ENCODE measurements around the gene ATP10A.
A peak's percentile ranks its signal among the peaks of the same experiment; 100 is the strongest.

ATP10A gene

DNA sequence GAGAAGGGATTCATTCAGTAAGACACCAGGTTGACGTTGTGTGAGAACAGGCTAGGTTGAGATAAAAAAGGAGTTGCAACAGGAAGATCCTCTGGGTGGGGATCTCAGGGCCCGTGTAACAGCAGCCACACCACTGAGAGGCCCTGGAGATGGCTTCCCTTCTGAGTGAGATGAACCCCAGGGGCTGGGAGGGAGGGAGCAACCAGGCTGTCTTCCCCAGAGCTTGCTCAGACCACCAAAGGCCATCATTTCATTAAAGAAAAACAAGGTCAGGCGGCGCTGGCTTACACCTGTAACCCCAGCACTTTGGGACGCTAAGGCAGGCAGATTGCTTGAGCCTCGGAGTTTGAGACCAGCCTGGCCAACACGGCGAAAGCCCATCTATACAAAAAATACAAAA, 187.7 kb downstream of the ATP10A start:
- H3K9me3 ChIP-seq, result no peaks in the 10 kb centered on the region
- H3K4me1 ChIP-seq, result peaks cover 0 to 72% (median 44%) of the 10 kb centered on the region in 4 donors
- H3K27ac ChIP-seq, result peak overlapping the region; percentile 78 to 81
- intact Hi-C loops (cut with DNase I; ENCODE audit: low total_unique reads), result loop anchor here (10.0 kb wide), 1 partner anchor 171 kb away; no protein-coding TSS in a partner anchor
- TF ChIP-seq, protein P1, sequence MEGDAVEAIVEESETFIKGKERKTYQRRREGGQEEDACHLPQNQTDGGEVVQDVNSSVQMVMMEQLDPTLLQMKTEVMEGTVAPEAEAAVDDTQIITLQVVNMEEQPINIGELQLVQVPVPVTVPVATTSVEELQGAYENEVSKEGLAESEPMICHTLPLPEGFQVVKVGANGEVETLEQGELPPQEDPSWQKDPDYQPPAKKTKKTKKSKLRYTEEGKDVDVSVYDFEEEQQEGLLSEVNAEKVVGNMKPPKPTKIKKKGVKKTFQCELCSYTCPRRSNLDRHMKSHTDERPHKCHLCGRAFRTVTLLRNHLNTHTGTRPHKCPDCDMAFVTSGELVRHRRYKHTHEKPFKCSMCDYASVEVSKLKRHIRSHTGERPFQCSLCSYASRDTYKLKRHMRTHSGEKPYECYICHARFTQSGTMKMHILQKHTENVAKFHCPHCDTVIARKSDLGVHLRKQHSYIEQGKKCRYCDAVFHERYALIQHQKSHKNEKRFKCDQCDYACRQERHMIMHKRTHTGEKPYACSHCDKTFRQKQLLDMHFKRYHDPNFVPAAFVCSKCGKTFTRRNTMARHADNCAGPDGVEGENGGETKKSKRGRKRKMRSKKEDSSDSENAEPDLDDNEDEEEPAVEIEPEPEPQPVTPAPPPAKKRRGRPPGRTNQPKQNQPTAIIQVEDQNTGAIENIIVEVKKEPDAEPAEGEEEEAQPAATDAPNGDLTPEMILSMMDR (IDR thresholded peaks at IDR 0.05), result no peak
- peaks cover 16 to 31% (median 30%) of the 10 kb centered on the region in 3 donors for H3K36me3 ChIP-seq
- peak in 1 of 2 donors; percentile 62 for DNase-seq
- H3K27me3 ChIP-seq, result no peaks in the 10 kb centered on the region
- no peak overlapping the region for H3K4me3 ChIP-seq

- Histone ChIP-seq H3K36me3 (peaks cover 11 to 26% (median 25%) of the 10 kb centered on the region in 3 donors), H3K27me3 (no peaks in the 10 kb centered on the region), H3K4me3 (no peak overlapping the region), H3K4me1 (peaks cover 0 to 77% (median 48%) of the 10 kb centered on the region in 4 donors), H3K27ac (peak overlapping the region; percentile 78 to 81), H3K9me3 (no peaks in the 10 kb centered on the region)
- TF ChIP-seq, protein P1 (IDR thresholded peaks at IDR 0.05), result no peak
- intact Hi-C loops (cut with DNase I; ENCODE audit: low total_unique reads), result loop anchor here (10.0 kb wide), 1 partner anchor 170 kb away; no protein-coding TSS in a partner anchor
- DNase-seq, result peak; percentile 84 to 89
These were observed 188.2 kb downstream of the ATP10A start for GRCh38 chr15:25674913-25675312.

DNA sequence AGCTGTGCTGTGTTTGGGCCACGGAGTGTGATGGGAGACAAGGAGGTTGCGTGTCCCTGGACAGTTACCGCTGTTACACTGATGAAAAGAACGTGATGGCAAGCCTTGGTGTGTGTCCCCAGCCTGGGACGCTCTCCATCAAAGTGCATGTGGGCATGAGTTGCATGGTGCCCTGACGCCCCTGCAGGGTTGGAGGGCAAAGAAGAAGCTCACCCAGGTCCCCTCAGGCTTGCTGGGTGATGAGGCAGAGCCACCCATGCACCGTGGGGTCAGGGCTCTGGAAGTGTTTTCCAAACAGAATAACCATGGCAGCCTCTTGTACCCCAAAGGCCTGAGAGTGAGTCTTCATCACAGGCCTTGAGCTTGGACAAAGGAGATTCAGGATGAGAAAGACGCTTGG, 189.2 kb downstream of the ATP10A start:
- Histone ChIP-seq H3K4me1 (peaks cover 0 to 87% (median 56%) of the 10 kb centered on the region in 4 donors), H3K4me3 (no peak overlapping the region), H3K27ac (peak overlapping the region; percentile 78 to 81), H3K27me3 (no peaks in the 10 kb centered on the region), H3K36me3 (peaks cover 3 to 17% (median 16%) of the 10 kb centered on the region in 3 donors), H3K9me3 (no peaks in the 10 kb centered on the region)
- DNase-seq, result peak in 1 of 2 donors; percentile 63
- TF ChIP-seq, protein P1 (IDR thresholded peaks at IDR 0.05), result no peak
- intact Hi-C loops (cut with DNase I; ENCODE audit: low total_unique reads), result loop anchor here (10.0 kb wide), 1 partner anchor 169 kb away; no protein-coding TSS in a partner anchor

DNA sequence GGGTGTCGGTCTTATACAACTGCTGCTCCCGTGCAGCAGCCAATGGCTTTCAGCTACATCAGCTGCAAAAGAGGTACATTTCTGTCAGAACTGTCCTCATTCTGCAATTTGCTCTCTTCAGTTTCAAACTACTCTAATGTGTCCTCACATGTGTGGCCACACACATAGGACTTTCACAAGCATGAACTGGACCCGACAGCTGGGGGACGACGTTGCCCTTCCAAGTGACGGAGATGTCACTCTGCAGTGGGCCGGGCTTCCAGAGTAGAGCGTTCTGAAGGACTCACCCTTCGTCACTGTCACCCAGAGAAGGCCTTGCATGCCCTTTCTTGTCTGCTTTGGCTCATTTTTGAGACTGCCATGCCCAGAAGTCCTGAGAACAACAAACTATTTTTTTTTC, 189.8 kb downstream of the ATP10A start:
- TF ChIP-seq, protein P1 (IDR thresholded peaks at IDR 0.05), result no peak
- Histone ChIP-seq H3K36me3 (peaks cover 0 to 10% (median 10%) of the 10 kb centered on the region in 3 donors), H3K4me1 (peaks cover 0 to 88% (median 61%) of the 10 kb centered on the region in 4 donors), H3K9me3 (no peaks in the 10 kb centered on the region), H3K27me3 (no peaks in the 10 kb centered on the region), H3K27ac (peak overlapping the region; percentile 78 to 81), H3K4me3 (no peak overlapping the region)
- intact Hi-C loops (cut with DNase I; ENCODE audit: low total_unique reads), result loop anchor here (10.0 kb wide), 1 partner anchor 169 kb away; no protein-coding TSS in a partner anchor
- DNase-seq, result no peak

DNA sequence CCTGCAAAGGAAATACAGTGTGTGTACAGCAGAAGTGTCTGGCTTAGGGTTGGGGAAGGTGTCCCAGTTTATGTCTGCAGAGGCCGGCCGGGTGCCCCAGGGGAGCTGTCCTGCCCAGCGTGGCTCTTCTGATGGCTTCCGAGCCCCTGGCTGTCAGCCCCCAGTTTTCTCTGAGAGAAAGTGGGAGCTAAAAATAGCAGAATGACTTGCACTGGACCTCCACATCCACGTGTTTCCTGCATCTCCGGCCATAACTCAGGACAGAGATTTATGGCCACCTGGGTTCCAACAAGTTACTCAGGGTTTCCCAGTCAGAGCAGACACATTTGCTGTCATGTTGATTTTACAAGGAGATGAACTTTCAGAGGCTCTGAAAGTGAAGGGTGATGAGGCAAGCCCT, 192.0 kb downstream of the ATP10A start:
- peaks cover 0 to 82% (median 59%) of the 10 kb centered on the region in 4 donors for H3K4me1 ChIP-seq
- H3K4me3 ChIP-seq, result peak overlapping the region in 1 of 2 donors; percentile 5
- H3K36me3 ChIP-seq, result no peaks in the 10 kb centered on the region
- intact Hi-C loops (cut with DNase I; ENCODE audit: low total_unique reads), result loop anchor here (10.0 kb wide), 1 partner anchor 166 kb away; no protein-coding TSS in a partner anchor
- TF ChIP-seq, protein P1 (IDR thresholded peaks at IDR 0.05), result no peak
- H3K27me3 ChIP-seq, result no peaks in the 10 kb centered on the region
- peak overlapping the region; percentile 55 to 60 for H3K27ac ChIP-seq
- H3K9me3 ChIP-seq, result no peaks in the 10 kb centered on the region
- peak; percentile 50 to 79 for DNase-seq
